Esophagus squamous epithelium (tissue), 5 donors: ENCODE measurements around the gene ARAP3. TPM values are rescaled to one million over a fixed set of nuclear protein-coding genes. Genes with fewer than 3 reads are reported as not detected.

Experiments
- DNase-seq: peaks from one replicate; lab custom pipeline; 2025; lab: John Stamatoyannopoulos, UW
- H3K27ac ChIP-seq, 4 donors: fragments of 200-600 bp; sonication (generic); one replicate each; pipeline ENCODE4 v1.5.1; 2016 to 2019; ENCODE audit warnings: mild to moderate bottlenecking in 1 of 4
- H3K27me3 ChIP-seq, 4 donors: fragments of 200-600 bp; sonication (generic); 1 replicate in 3 of 4; 2 replicates in 1 of 4; pipeline versions ENCODE4 v1.5.1 to v1.6.0; 2017 to 2021; ENCODE audit warnings: antibody characterized with exemption in 1 of 4
- H3K36me3 ChIP-seq, 3 donors: fragments of 200-600 bp; sonication (generic); one replicate each; pipeline ENCODE4 v1.5.1; 2016 to 2019
- H3K4me1 ChIP-seq, 3 donors: fragments of 200-600 bp; sonication (generic); one replicate each; pipeline ENCODE4 v1.5.1; 2017 to 2019
- H3K4me3 ChIP-seq, 4 donors: fragments of 200-600 bp; sonication (generic); 1 replicate in 3 of 4; 2 replicates in 1 of 4; pipeline ENCODE4 v1.5.1; 2016 to 2019; ENCODE audit warnings: mild to moderate bottlenecking in 2 of 4, moderate library complexity in 1 of 4
- H3K9me3 ChIP-seq, 3 donors: fragments of 200-600 bp; sonication (generic); one replicate each; pipeline ENCODE4 v1.5.1; 2016 to 2019
- POLR2A ChIP-seq, 4 donors: fragments of 450-650 bp; IDR thresholded peaks; one replicate each; pipeline ENCODE4 v1.6.1; 2017; ENCODE audit warnings: antibody characterized with exemption in 4 of 4, mild to moderate bottlenecking in 4 of 4, moderate library complexity in 3 of 4
- WGBS, 2 donors: methylation state at CpG; one replicate each; pipeline ENCODE4 v1.1.5; 2018; 5-methylcytosine and 5-hydroxymethylcytosine counted together
- intact Hi-C: fragments of 100-400 bp; cut with DNase I; formaldehyde crosslinking; loops from one replicate; pipeline ENCODE4 v1.15.0; 2022
- total RNA-seq, 4 donors: library from RNA; depleted of rRNA; stranded (reverse); fragments of >200 nt; gene quantifications; one replicate each; pipeline ENCODE4 v1.1.0, GENCODE V29; 2016
- TF ChIP-seq, protein P1 (sequence below), 6 experiments: fragments of 450-650 bp in 4 of 6; fragments of 200-600 bp in 2 of 6; sonication (generic) in 2 of 6; IDR thresholded peaks; one replicate each; pipeline ENCODE4 v1.5.1; 2016 to 2019; ENCODE audit warnings: antibody characterized with exemption in 6 of 6, mild to moderate bottlenecking in 4 of 6, moderate library complexity in 4 of 6
- donor health status: DM: yes; HTN: yes; CAD: no.

The ARAP3 gene
- total RNA-seq, 4 donors from 2014 or later: 1.1 to 5.9 (median 2.4) TPM

DNA sequence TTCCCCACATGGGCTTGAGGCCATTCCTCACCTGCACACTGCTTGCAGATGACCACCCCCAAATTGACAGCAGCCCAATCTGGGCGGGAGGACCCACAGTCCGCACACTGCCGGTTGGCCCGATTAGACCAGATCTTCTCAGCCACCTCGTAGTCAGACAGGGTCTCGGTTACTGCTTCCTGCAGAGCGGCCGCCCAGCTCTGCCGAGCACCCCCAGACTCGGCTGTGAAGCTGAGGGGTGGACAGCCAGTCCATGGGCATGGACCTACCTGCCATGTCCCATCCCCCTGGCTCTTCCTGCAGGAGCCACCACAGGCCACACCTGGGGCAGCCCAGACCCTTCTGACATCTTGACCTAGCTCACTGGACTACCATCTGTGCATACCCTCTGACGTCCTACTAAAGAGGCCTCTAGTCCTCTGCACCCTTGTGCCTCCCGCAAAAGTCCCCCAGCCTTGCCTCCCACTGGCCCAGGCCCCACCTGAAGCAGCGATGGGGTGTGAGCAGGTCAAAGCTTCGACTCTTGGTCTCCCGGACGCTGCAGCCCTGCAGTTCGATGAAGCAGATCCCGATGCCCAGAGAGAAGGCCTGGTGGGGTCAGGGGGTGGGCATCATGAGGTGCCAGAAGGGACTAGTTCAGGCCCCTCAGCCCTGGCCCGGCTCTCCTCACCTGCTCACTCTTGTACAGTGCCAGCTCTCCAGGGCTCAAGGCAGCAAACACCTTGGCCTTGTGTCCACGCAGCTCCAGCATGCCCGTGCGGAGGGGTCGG lies 9.8 kb downstream of the ARAP3 start:
- no peak overlapping the region for H3K4me3 ChIP-seq
- H3K27ac ChIP-seq: no peak overlapping the region
- no peak for DNase-seq
- peaks cover 0 to 5% (median 0%) of the 10 kb centered on the region in 3 donors for H3K4me1 ChIP-seq
- H3K9me3 ChIP-seq: no peaks in the 10 kb centered on the region
- H3K27me3 ChIP-seq: no peaks in the 10 kb centered on the region
- intact Hi-C loops: no loop called here
- WGBS, 2 donors: 15 to 100% methylated on average over 2 to 6 of the region's 23 CpGs
- no peak for TF ChIP-seq POLR2A (IDR thresholded peaks at IDR 0.05)
- TF ChIP-seq, protein P1, sequence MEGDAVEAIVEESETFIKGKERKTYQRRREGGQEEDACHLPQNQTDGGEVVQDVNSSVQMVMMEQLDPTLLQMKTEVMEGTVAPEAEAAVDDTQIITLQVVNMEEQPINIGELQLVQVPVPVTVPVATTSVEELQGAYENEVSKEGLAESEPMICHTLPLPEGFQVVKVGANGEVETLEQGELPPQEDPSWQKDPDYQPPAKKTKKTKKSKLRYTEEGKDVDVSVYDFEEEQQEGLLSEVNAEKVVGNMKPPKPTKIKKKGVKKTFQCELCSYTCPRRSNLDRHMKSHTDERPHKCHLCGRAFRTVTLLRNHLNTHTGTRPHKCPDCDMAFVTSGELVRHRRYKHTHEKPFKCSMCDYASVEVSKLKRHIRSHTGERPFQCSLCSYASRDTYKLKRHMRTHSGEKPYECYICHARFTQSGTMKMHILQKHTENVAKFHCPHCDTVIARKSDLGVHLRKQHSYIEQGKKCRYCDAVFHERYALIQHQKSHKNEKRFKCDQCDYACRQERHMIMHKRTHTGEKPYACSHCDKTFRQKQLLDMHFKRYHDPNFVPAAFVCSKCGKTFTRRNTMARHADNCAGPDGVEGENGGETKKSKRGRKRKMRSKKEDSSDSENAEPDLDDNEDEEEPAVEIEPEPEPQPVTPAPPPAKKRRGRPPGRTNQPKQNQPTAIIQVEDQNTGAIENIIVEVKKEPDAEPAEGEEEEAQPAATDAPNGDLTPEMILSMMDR (IDR thresholded peaks at IDR 0.05): no peak
- peaks cover 0 to 23% (median 0%) of the 10 kb centered on the region in 3 donors for H3K36me3 ChIP-seq

DNA sequence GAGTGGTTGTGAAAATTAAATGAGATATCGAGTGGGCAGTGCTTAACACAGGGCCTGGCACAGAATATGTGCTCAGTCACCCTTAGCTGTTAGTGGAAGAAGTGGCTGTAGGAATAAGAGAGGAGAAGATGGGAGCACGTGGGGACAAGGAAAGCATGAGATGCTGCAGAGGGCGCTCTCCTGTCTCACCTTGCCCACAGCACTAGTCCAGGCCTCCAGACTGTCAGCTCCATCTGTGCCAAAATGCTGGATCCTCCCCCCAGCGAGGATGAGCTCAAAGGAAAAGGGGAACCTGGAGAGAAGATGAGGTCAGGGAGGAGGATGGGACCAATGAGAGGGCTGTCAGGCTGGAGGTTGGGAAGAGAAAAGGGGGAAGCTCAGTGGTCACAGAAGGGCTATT lies 12.5 kb downstream of the ARAP3 start:
- 65 to 79% methylated on average over 4 of the region's 4 CpGs for WGBS, 2 donors
- H3K27ac ChIP-seq: no peak overlapping the region
- no peak for TF ChIP-seq POLR2A (IDR thresholded peaks at IDR 0.05)
- TF ChIP-seq, protein P1 (IDR thresholded peaks at IDR 0.05): no peak
- H3K27me3 ChIP-seq: no peaks in the 10 kb centered on the region
- H3K9me3 ChIP-seq: no peaks in the 10 kb centered on the region
- H3K36me3 ChIP-seq: peaks cover 0 to 24% (median 0%) of the 10 kb centered on the region in 3 donors
- no peak for DNase-seq
- intact Hi-C loops: no loop called here
- peaks cover 0 to 11% (median 0%) of the 10 kb centered on the region in 3 donors for H3K4me1 ChIP-seq
- H3K4me3 ChIP-seq: no peak overlapping the region

DNA sequence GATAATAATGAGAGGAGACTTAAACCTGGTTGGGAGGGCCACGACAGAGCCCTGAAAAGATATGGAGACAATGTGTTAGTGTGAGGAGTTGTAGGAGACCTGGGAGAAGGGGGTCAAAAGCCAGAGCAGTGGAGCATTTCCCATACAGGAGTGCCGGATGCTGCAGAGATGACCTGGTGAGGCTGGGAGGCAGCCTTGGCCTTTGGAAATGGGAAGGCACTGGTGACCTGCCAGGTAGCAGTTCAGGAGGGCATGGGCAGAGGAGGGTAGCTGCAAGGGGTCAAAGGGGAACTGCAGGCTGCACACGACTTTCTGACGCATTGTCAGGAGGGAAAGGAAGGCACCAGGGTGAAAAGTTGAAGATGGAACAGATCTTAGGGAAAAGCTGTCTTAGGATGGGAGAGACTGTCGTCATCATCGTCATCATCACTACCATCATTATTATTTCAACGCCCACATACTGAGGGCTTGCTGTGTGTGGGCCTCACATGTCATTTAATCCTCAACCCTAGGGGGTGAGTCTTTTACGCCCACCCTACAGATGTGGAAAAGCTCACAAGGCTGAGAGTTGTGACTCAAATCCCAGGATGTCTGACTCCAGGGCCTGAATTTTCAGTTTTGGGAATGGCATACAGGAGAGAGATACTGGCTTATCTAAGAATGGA lies 13.3 kb downstream of the ARAP3 start:
- 70 to 81% methylated on average over 8 of the region's 8 CpGs for WGBS, 2 donors
- Histone ChIP-seq H3K36me3 (peaks cover 0 to 32% (median 0%) of the 10 kb centered on the region in 3 donors), H3K27me3 (no peaks in the 10 kb centered on the region), H3K4me1 (peaks cover 0 to 11% (median 0%) of the 10 kb centered on the region in 3 donors), H3K4me3 (no peak overlapping the region), H3K27ac (no peak overlapping the region), H3K9me3 (no peaks in the 10 kb centered on the region)
- no peak for DNase-seq
- TF ChIP-seq, protein P1 (IDR thresholded peaks at IDR 0.05): no peak
- TF ChIP-seq POLR2A (IDR thresholded peaks at IDR 0.05): no peak
- intact Hi-C loops: no loop called here

DNA sequence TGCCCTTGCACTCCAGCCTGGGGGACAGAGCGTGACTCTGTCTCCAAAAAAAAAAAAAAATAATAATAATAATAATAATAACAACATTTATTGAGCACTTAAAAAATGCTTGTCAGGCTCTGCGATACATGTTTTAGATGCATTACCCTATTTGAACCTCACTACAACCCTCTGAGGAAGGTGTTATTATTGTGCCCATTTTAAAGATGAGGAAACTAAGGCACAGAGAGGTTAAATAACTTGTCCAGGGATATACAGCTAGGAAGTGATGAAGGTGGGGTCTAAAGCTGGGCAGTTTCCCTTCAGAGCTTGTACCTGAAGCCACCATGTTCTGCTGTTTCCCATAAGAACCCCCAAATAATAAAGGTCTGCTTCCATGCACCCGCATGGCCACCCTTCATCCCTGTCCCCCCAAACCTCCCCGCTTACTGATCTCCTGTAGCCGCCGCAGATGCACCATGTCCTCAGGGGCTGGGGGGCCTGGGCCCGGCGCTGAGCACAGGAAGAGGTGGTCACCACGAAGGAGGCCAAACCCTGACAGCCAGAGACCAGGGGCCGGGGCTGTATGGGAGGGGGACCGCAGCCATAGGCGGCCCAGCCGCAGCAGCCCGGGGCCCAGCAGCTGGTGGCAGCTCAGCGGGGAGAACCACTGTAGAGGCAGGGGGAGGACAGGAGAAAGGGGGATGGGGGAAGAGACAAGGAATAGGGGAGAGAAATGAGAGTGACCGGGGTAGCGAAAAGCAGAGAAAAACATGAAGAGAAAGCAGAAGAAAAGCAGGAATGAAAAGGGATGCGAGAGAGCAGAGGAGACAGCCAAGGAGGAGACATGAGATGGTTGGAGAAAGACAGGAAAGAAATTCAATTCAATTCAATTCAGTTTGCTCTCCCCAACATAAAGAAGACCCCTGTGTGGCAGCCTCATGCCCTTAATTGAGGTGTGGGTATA lies 15.8 kb downstream of the ARAP3 start:
- intact Hi-C loops: no loop called here
- 85 to 92% methylated on average over 11 to 13 of the region's 18 CpGs for WGBS, 2 donors
- Histone ChIP-seq H3K9me3 (no peaks in the 10 kb centered on the region), H3K4me3 (no peak overlapping the region), H3K27ac (no peak overlapping the region), H3K36me3 (peaks cover 0 to 32% (median 0%) of the 10 kb centered on the region in 3 donors), H3K4me1 (peaks cover 0 to 8% (median 0%) of the 10 kb centered on the region in 3 donors), H3K27me3 (no peaks in the 10 kb centered on the region)
- TF ChIP-seq POLR2A (IDR thresholded peaks at IDR 0.05): no peak
- TF ChIP-seq, protein P1 (IDR thresholded peaks at IDR 0.05): no peak
- DNase-seq: no peak
